GM12874 (cell line): ENCODE data around the gene HMOX2.

ENCODE experiments used
- CTCF ChIP-seq: IDR thresholded peaks from 2 replicates; pipeline ENCODE4 v1.5.1; 2011; ENCODE audit warnings: low read depth, mild to moderate bottlenecking, control low read depth, low read length, moderate library complexity; ENCODE audit not compliant: insufficient read depth

Gene HMOX2

GRCh38 chr16:4481526-4481925 is 5.3 kb downstream of the HMOX2 start:
- no peak for TF ChIP-seq CTCF

- no peak for TF ChIP-seq CTCF
Measured at GRCh38 chr16:4481963-4482362, 5.8 kb downstream of the HMOX2 start.

- TF ChIP-seq CTCF: no peak
Measured at GRCh38 chr16:4486126-4486893, 10.1 kb downstream of the HMOX2 start.

DNA sequence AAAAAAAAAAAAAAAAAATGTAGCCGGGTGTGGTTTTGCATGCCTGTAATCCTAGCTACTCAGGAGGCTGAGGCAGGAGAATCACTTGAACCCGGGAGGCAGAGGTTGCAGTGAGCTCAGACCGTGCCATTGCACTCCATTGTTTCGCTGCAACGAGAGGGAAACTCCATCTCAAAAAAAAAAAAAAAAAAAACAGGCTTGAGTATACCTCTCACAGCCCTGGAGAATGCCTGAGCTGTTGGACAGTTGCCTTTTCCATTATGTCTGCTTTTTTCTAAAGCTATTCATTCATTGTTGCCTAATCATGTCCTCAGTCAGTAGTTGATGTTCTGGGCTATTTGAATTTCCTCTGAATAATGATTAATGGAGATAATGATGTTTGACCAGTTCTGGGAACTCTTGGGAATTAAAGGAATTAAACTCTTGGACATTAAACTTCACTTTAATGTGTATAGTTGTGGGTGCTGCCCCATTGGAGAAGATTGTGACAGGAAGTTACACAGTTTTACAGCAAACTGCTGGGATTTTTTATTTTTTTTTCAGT is 11.8 kb downstream of the HMOX2 start:
- TF ChIP-seq CTCF: no peak

DNA sequence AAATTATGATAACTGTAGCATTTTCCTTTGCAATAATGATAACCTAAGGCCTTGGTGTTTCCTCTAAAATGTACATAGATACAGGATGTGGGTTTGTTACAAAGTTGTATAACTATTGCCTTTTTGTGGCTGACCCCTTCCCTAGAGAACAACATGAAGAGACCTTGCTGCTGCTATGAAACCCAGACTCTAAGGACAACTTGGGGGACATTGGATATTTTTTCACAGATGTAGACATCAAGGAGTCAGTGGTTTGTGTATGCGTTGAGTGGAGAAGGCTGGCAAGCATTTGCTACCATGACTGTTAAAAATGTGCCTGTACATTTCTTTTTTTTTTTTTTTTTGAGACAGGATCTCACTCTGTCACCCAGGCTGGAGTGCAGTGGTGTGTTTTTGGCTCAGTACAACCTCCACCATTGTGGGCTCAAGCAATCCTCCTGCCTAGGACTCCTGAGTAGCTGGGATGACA is 12.3 kb downstream of the HMOX2 start:
- no peak for TF ChIP-seq CTCF

GRCh38 chr16:4489030-4489429 is 12.8 kb downstream of the HMOX2 start:
- no peak for TF ChIP-seq CTCF

GRCh38 chr16:4491898-4492297 is 15.7 kb downstream of the HMOX2 start:
- TF ChIP-seq CTCF: no peak
